Measurements from ENCODE around the gene TNFAIP8. TPM values are rescaled to one million over a fixed set of nuclear protein-coding genes. Genes with fewer than 3 reads are reported as not detected.

TNFAIP8 gene
- polyA plus RNA-seq, 1 of the 3 experiments (the other 2 are of a cell fraction) = 31.3 TPM

DNA sequence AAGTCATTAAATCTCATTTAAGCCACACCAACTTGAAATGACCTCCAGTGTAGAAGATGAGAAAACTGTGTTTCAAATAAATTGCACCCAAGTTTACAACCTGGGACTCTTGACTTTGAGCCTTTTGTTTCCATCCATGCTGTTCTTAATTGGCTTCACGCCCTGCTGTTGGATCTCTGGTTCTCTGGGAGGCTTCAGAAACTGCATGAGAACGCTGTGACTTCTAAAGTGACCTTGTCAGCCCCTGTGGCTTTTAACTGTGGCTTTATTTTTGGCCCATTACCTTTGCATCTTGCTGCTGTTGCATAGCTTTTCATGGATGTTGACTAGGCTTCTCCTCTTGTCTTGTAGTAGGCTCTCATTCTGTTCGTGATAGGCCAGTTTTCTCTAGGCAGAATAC lies 29.3 kb downstream of the TNFAIP8 start:
- H3K4me1 ChIP-seq (ENCODE audit: control insufficient read depth in 1 of 2, insufficient read depth in 2 of 2, low read depth in 1 of 2, low read length in 1 of 2) = peaks cover 13 to 17% of the 10 kb centered on the region in 2 experiments; a peak in 3 of 4 replicates
- H3K9ac ChIP-seq = no peak overlapping the region
- no peaks in the 10 kb centered on the region for H3K9me3 ChIP-seq
- no peak overlapping the region for H2AFZ ChIP-seq (ENCODE audit: low read depth)
- TF ChIP-seq, protein P1, sequence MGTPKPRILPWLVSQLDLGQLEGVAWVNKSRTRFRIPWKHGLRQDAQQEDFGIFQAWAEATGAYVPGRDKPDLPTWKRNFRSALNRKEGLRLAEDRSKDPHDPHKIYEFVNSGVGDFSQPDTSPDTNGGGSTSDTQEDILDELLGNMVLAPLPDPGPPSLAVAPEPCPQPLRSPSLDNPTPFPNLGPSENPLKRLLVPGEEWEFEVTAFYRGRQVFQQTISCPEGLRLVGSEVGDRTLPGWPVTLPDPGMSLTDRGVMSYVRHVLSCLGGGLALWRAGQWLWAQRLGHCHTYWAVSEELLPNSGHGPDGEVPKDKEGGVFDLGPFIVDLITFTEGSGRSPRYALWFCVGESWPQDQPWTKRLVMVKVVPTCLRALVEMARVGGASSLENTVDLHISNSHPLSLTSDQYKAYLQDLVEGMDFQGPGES (IDR thresholded peaks at IDR 0.05; ENCODE audit: low read depth, low read length) = no peak
- TF ChIP-seq, protein P2, sequence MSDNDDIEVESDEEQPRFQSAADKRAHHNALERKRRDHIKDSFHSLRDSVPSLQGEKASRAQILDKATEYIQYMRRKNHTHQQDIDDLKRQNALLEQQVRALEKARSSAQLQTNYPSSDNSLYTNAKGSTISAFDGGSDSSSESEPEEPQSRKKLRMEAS (IDR thresholded peaks at IDR 0.05; ENCODE audit: low read depth) = no peak
- no peak for TF ChIP-seq SIN3A (IDR thresholded peaks at IDR 0.05; ENCODE audit: borderline replicate concordance, low read depth, low read length)
- no peak for TF ChIP-seq NFIC (IDR thresholded peaks at IDR 0.05; ENCODE audit: borderline replicate concordance)
- no peak for TF ChIP-seq MXI1 (IDR thresholded peaks at IDR 0.05; ENCODE audit: low read depth, low read length)
- H3K79me2 ChIP-seq (ENCODE audit: insufficient read depth) = peaks cover 13% of the 10 kb centered on the region; the same call in 1 of the 2 replicates
- H3K27ac ChIP-seq (ENCODE audit: low read depth in 2 of 2, low read length in 1 of 2) = peak overlapping the region in 1 of 2 experiments; percentile 53; a peak in 1 of 4 replicates
- H3K36me3 ChIP-seq (replicated peaks in 1 of 2; ENCODE audit: control insufficient read depth in 1 of 2, insufficient read depth in 2 of 2, low read length in 1 of 2) = no peaks in the 10 kb centered on the region
- peaks cover 10% of the 10 kb centered on the region for H3F3A ChIP-seq (replicated peaks; ENCODE audit: insufficient read depth)
- no peak overlapping the region for H3K4me3 ChIP-seq (ENCODE audit: low read depth in 2 of 2, low read length in 1 of 2)
- CTCF ChIA-PET = no interaction called here
- 98% methylated on average over 3 of the region's 3 CpGs for WGBS (ENCODE audit: low lambda C conversion rate)
- H4K20me1 ChIP-seq (ENCODE audit: insufficient read depth) = no peaks in the 10 kb centered on the region
- H3K9me2 ChIP-seq = no peaks in the 10 kb centered on the region
- DNase-seq = no peak
- no peaks in the 10 kb centered on the region for H3K27me3 ChIP-seq (ENCODE audit: insufficient read depth)
- H3K4me2 ChIP-seq = no peak overlapping the region
- POLR2A ChIA-PET = no interaction called here

DNA sequence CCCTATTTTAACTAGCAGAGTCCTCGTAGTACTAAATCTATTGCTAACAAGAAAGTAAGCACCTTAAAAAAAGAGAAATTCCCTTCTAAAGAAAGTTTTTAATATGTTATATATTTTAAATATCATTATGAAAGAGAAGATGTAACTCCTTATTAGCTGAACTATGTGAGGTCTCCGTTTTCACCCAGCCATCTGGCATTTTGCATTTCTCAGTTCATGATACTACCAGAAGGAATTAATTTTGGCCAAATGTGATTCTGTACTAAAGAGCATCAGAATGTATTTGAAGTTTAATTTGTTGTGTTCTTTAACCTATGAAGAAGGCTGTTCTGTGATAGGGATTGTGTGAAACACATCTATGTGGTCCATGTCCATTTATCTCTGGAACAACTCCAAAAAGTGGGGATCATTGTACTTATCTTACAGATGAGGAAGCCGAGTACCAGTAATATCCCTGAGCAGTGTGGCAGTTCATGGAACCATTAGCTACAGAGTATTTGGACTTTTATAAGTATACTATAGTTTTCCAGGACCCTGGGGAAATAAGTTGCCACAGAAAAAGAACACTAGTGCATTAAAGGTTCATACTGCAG lies 29.8 kb downstream of the TNFAIP8 start:
- no peaks in the 10 kb centered on the region for H3K9me2 ChIP-seq
- H2AFZ ChIP-seq (ENCODE audit: low read depth) = no peak overlapping the region
- no peaks in the 10 kb centered on the region for H3K27me3 ChIP-seq (ENCODE audit: insufficient read depth)
- TF ChIP-seq POLR2AphosphoS5 (IDR thresholded peaks at IDR 0.05; ENCODE audit: low read depth, low read length) (no peak), JUND (IDR thresholded peaks at IDR 0.05) (no peak), EZH2phosphoT487 (IDR thresholded peaks at IDR 0.05; ENCODE audit: borderline replicate concordance, low read depth) (no peak), ELF1 (IDR thresholded peaks at IDR 0.05) (no peak), FOSL2 (IDR thresholded peaks at IDR 0.05; ENCODE audit: borderline replicate concordance, low read depth) (no peak), GABPA (IDR thresholded peaks at IDR 0.05; ENCODE audit: low read depth) (no peak), TCF12 (IDR thresholded peaks at IDR 0.05) (no peak; the same call in 1 of the 2 replicates), RXRA (IDR thresholded peaks at IDR 0.05; ENCODE audit: borderline replicate concordance, low read depth) (no peak), SMC3 (IDR thresholded peaks at IDR 0.05; ENCODE audit: low read depth, low read length) (no peak), NFIC (IDR thresholded peaks at IDR 0.05; ENCODE audit: borderline replicate concordance) (no peak)
- TF ChIP-seq, protein P3, sequence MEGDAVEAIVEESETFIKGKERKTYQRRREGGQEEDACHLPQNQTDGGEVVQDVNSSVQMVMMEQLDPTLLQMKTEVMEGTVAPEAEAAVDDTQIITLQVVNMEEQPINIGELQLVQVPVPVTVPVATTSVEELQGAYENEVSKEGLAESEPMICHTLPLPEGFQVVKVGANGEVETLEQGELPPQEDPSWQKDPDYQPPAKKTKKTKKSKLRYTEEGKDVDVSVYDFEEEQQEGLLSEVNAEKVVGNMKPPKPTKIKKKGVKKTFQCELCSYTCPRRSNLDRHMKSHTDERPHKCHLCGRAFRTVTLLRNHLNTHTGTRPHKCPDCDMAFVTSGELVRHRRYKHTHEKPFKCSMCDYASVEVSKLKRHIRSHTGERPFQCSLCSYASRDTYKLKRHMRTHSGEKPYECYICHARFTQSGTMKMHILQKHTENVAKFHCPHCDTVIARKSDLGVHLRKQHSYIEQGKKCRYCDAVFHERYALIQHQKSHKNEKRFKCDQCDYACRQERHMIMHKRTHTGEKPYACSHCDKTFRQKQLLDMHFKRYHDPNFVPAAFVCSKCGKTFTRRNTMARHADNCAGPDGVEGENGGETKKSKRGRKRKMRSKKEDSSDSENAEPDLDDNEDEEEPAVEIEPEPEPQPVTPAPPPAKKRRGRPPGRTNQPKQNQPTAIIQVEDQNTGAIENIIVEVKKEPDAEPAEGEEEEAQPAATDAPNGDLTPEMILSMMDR (IDR thresholded peaks at IDR 0.05) = no peak
- TF ChIP-seq, protein P2 (IDR thresholded peaks at IDR 0.05; ENCODE audit: low read depth) = no peak
- TF ChIP-seq, protein P4, sequence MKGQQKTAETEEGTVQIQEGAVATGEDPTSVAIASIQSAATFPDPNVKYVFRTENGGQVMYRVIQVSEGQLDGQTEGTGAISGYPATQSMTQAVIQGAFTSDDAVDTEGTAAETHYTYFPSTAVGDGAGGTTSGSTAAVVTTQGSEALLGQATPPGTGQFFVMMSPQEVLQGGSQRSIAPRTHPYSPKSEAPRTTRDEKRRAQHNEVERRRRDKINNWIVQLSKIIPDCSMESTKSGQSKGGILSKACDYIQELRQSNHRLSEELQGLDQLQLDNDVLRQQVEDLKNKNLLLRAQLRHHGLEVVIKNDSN (IDR thresholded peaks at IDR 0.05; ENCODE audit: borderline replicate concordance, low read depth) = no peak
- TF ChIP-seq, protein P5, sequence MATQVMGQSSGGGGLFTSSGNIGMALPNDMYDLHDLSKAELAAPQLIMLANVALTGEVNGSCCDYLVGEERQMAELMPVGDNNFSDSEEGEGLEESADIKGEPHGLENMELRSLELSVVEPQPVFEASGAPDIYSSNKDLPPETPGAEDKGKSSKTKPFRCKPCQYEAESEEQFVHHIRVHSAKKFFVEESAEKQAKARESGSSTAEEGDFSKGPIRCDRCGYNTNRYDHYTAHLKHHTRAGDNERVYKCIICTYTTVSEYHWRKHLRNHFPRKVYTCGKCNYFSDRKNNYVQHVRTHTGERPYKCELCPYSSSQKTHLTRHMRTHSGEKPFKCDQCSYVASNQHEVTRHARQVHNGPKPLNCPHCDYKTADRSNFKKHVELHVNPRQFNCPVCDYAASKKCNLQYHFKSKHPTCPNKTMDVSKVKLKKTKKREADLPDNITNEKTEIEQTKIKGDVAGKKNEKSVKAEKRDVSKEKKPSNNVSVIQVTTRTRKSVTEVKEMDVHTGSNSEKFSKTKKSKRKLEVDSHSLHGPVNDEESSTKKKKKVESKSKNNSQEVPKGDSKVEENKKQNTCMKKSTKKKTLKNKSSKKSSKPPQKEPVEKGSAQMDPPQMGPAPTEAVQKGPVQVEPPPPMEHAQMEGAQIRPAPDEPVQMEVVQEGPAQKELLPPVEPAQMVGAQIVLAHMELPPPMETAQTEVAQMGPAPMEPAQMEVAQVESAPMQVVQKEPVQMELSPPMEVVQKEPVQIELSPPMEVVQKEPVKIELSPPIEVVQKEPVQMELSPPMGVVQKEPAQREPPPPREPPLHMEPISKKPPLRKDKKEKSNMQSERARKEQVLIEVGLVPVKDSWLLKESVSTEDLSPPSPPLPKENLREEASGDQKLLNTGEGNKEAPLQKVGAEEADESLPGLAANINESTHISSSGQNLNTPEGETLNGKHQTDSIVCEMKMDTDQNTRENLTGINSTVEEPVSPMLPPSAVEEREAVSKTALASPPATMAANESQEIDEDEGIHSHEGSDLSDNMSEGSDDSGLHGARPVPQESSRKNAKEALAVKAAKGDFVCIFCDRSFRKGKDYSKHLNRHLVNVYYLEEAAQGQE (IDR thresholded peaks at IDR 0.05; ENCODE audit: low read depth, low read length) = no peak
- no peaks in the 10 kb centered on the region for H3K36me3 ChIP-seq (replicated peaks in 1 of 2; ENCODE audit: control insufficient read depth in 1 of 2, insufficient read depth in 2 of 2, low read length in 1 of 2)
- CTCF ChIA-PET = no interaction called here
- H3F3A ChIP-seq (replicated peaks; ENCODE audit: insufficient read depth) = peaks cover 10% of the 10 kb centered on the region
- H3K9ac ChIP-seq = no peak overlapping the region
- H3K27ac ChIP-seq (ENCODE audit: low read depth in 2 of 2, low read length in 1 of 2) = peak overlapping the region in 1 of 2 experiments; percentile 53; a peak in 1 of 4 replicates
- 63% methylated on average over 3 of the region's 3 CpGs for WGBS (ENCODE audit: low lambda C conversion rate)
- H3K79me2 ChIP-seq (ENCODE audit: insufficient read depth) = peaks cover 13% of the 10 kb centered on the region; the same call in 1 of the 2 replicates
- no peaks in the 10 kb centered on the region for H3K9me3 ChIP-seq
- POLR2A ChIA-PET = no interaction called here
- no peak for DNase-seq
- H3K4me2 ChIP-seq = no peak overlapping the region
- H3K4me3 ChIP-seq (ENCODE audit: low read depth in 2 of 2, low read length in 1 of 2) = no peak overlapping the region
- no peaks in the 10 kb centered on the region for H4K20me1 ChIP-seq (ENCODE audit: insufficient read depth)
- H3K4me1 ChIP-seq (ENCODE audit: control insufficient read depth in 1 of 2, insufficient read depth in 2 of 2, low read depth in 1 of 2, low read length in 1 of 2) = peaks cover 13 to 17% of the 10 kb centered on the region in 2 experiments; a peak in 3 of 4 replicates

All from SK-N-SH (cell line).